GM21825 (cell line): Measurements from ENCODE around the gene ZNF25.
"Not testable (repeated sequence)": the region's sequence is repeated elsewhere in the genome, so short reads cannot be mapped to it uniquely, and the experiment has no call there.

Experiments used
- ATAC-seq: cut with Tn5 transposase; IDR thresholded peaks from one replicate; pipeline ENCODE4 v1.9.1; 2021; ENCODE audit warnings: mild to moderate bottlenecking, moderate library complexity; ENCODE audit not compliant: unreplicated experiment

Gene ZNF25

GRCh38 chr10:37976091-37976879 lies at the start of gene ZNF25:
TSS of gene ZNF25 (minus strand) at chr10:37976647. CDS start at chr10:37971722, 4,925 bp downstream.
- peak; percentile 96 for ATAC-seq

DNA sequence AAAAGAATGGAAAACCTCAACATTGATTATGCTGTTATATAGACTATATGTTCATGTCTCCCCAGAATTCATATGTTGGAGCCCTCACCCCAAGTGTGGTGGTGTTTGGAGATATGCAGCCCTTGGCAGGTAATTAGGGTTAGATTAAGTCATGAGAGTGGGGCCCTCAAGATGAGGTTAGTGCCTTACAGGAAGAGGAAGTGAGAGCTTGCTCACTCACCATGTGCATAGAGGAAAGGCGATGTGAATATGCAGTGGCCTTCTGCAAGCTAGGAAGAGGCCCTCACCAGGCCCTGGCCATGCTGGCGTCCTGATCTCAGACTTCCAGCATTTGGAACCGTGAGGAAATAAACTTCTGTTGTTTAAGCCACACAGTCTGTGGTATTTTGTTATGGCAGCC lies 48.8 kb upstream of the ZNF25 start:
- peak; percentile 95 for ATAC-seq

GRCh38 chr10:38019124-38019523 lies 42.7 kb upstream of the ZNF25 start:
- not testable (repeated sequence) for ATAC-seq

GRCh38 chr10:38016354-38016753 lies 39.9 kb upstream of the ZNF25 start:
- ATAC-seq: no peak

DNA sequence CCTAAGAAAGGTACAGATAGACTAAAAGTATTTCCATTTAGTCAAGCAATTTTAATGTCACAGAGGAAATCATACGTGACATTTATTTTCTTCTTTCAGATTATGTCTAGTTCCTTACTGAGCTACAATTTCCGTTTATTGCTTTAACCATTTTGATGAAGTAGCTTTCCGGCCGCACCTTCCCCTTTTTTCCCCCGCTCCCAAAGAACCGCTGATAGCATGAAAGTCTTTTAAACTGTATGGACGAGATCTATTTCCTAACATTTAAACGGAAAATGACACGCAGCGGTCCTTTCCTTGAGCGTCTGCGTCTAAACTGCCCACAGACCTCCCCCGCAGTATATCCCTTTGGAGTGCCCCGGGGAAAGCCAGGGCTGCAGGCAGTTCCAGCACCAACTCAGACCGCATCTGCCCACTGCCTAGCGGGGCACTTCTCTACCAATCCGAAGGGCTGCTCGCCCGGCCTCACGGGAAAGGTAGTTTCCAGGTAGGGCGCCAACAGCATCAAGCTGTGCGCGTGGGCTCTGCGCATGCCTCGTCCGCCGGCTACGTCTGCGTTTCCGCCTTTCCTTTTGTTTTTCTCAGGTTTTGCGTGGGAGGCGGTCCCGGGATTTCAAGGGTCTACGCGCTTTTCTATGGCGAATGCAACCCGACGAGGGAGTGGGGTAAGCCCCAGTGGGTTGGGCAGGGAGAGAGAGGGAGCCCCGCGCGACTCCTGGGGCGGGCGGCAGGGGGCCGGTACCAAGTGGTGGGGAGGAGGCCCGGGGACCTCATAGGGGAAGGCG lies 33.9 kb upstream of the ZNF25 start, which contains the start of gene ZNF33A:
Gene ZNF33A, plus strand, starts transcription at position 557 of the 785 bp plus-strand sequence. CDS start 1,667 bp downstream, outside the sequence.
- ATAC-seq: peak; percentile 87

GRCh38 chr10:38007991-38008390 lies 31.5 kb upstream of the ZNF25 start:
- no peak for ATAC-seq

- no peak for ATAC-seq
Observed at GRCh38 chr10:38007551-38007950, 31.1 kb upstream of the ZNF25 start.

DNA sequence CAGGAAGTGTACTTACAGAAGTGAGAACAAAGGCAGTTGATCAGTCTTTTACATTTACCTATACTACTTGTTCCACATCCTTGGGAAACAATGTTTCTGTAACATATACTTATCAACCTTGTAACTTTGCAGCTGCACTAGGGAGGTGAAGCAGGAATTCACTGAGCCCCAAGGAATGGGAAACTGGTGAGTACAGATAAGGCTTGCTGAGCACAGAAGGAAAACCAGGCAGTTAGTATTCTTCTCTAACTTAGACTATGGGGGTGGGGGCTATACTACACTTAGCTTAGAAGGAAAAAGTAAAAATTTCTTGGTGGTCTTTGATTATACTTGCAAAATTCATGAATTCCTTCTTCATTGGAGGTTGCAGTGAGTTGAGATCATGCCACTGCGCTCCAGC lies 27.1 kb upstream of the ZNF25 start:
- ATAC-seq: no peak

DNA sequence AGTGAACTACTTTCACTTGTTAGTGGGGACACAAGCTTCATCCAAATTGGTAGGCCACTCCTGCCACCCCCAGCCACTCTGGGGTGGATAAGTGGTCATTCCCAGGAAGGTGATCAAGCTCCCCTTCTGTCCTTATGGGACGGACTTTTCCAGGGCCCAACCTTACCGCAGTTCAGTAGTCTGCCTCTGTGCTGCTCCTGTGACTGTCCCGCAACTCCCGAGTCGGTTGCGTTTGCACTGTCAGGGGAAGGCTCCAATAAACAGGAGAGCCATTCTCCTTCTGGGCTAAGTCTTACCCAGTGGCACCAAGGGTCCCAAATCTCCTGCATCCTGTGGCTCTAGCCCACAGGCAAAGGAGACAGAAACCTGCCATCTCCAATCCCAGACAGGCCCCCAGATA lies 26.6 kb upstream of the ZNF25 start:
- no peak for ATAC-seq

DNA sequence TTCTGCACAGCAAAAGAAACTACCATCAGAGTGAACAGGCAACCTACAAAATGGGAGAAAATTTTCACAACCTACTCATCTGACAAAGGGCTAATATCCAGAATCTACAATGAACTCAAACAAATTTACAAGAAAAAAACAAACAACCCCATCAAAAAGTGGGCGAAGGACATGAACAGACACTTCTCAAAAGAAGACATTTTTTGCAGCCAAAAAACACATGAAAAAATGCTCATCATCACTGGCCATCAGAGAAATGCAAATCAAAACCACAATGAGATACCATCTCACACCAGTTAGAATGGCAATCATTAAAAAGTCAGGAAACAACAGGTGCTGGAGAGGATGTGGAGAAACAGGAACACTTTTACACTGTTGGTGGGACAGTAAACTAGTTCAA lies 24.0 kb upstream of the ZNF25 start:
- ATAC-seq: not testable (repeated sequence)

- ATAC-seq: not testable (repeated sequence)
Observed at GRCh38 chr10:37998920-37999319, 22.5 kb upstream of the ZNF25 start.

DNA sequence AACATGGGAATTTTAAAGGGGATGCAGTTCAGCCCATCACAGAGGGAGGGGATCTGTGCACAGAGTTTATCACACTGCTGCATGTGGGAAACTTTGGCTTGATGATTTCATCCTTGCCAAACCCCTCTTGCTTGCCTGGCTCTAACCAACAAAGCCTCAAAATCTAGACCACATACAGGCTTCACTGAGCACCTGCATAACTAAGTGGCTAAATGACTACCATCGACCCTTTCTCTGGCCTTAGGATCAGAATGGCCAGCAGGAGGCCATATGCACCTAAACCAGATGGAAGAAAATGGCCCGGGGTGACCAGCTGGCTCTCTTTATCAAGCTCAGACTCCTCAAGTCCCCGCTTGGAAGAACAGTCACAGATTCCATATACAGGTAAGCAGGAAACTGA lies 15.6 kb upstream of the ZNF25 start:
- ATAC-seq: no peak

DNA sequence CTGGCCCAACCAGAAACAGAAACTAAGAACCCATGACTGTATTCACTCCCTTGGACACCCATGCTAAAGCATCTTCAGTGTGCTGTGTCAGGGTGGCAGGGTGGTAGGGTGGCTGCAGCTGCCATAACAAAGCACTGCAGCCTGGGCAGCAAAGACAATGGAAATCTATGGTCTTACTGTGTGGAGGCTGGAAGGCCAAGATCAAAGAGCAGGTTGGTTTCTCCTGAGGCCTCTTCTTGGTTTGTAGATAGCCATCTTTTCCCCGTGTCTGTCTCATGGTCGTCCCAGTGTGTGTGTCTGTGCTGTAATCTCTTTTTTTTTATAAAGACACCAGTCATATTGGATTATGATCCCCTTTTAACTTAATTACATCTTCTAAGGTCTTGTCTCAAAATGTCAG lies 15.2 kb upstream of the ZNF25 start:
- no peak for ATAC-seq

GRCh38 chr10:37976880-37977203 lies 395 bp upstream of the ZNF25 start:
- no peak for ATAC-seq

- no peak for ATAC-seq
Observed at GRCh38 chr10:37975401-37975991, 951 bp downstream of the ZNF25 start.

DNA sequence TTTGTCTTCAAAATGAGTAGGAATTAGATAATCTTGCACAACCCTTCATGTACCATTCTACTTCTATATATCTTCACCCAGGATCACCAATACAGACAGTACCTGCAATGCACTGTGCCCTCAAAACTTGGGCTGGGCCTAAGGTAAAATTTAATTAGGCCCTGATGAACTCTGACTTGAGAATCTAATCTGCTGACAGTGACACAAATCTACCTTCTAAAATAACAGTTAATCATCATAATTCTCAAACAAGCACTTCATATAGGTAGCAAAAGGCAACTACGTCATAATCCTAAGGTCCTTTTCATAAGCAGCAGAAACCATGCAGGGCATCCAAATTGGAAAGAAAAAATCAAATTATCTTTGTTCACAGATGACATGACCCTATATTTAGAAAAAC lies 4.1 kb downstream of the ZNF25 start:
- no peak for ATAC-seq

DNA sequence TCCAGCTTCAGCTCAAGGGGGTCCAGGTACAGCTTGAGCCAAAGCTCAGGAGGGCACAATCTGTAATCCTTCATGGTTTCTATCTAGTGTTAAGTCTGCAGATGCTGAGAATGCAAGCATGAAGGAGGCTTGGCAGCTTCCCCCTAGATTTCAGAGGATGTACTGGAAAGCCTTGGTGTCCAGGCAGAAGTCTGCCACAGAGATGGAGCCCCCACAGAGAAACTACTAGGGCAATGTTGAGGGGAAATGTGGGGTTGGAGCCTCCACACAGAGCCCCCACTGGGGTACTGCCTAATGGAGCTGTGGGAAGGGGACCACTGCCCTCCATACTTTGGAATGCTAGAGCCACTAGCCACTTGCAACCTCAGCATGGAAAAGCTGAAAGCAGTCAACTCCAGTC lies 11.4 kb downstream of the ZNF25 start:
- ATAC-seq: no peak

DNA sequence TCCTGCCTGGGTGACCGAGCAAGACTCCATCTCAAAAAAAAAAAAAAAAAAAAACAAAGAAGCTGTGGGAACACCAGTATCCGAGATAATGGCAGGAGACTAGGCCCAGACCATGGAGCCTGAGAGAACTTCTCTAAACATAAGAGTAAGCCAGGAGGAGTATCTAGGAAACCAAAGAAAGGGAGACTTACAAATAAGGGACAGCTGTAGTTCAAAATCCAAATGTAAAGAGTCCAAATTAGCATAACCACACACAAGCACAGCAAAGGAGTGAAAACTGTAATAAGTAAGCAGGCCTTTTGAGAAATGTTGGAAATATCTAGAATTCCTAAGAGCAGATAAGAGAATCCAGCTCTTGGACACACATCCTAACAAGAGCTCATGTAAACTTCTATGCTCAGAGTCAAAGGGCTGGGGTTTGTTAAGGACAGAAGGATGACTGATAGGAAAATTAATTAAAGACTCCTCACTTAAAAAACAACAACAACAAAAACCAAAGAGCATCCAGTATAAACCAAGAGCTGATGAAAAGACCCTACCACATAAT lies 15.8 kb downstream of the ZNF25 start:
- no peak for ATAC-seq

GRCh38 chr10:37957841-37958240 lies 18.6 kb downstream of the ZNF25 start:
- no peak for ATAC-seq

- ATAC-seq: no peak
Observed at GRCh38 chr10:37952926-37953325, 23.5 kb downstream of the ZNF25 start.

- no peak for ATAC-seq
Observed at GRCh38 chr10:37952043-37952755, 24.2 kb downstream of the ZNF25 start.
